SH-SY5Y (cell line): ENCODE results near the gene SMYD3.

ENCODE experiments used
- GATA2 ChIP-seq: IDR thresholded peaks from 2 replicates; pipeline ENCODE4 v1.6.1; 2011; ENCODE audit warnings: mild to moderate bottlenecking, low read depth, low read length
- GATA3 ChIP-seq: IDR thresholded peaks from 2 replicates; pipeline ENCODE4 v1.6.1; 2011; ENCODE audit warnings: low read depth, mild to moderate bottlenecking, low read length, moderate library complexity

Gene SMYD3

DNA sequence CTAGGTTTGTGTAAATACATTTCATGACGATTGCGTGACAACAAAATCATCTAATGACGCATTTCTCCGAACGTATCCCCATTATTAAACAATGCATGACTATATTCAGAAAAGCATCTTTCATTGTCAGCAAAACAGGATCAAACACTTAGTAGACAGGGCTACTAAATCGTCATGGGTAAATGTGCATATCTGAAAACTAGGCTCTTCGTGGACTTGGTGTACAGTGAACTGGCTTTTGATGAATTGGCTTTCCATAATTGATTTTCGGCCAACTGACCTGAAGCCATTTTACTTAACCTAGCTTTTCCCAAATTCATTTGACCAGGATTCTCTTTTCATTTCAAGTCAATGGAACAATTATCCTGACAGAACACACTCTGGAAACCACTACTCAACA, 665.0 kb downstream of the SMYD3 start:
- TF ChIP-seq GATA2 = no peak

GRCh38 chr1:245840971-245841370, 666.1 kb downstream of the SMYD3 start:
- TF ChIP-seq GATA3 = no peak
- no peak for TF ChIP-seq GATA2

- no peak for TF ChIP-seq GATA3
- no peak for TF ChIP-seq GATA2
Measured at GRCh38 chr1:245837718-245838117, 669.4 kb downstream of the SMYD3 start.

DNA sequence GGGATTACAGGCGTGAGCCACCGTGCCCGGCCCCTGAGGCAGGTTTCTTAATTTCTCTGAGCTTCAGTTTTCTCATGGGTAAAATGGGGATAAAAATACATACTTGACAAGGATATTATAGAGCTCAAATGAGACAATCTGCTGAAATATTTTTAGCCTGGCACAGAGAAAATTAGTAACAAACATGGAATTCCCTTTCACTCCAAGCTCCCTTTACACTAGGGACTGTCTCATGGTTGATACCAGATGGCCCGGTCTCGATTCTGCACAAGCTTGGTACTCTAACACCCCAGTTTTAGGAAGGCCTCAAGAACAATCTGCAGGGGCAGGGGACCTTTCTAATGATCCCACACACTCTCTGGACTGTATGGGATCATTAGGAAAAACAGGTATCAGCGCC, 671.7 kb downstream of the SMYD3 start:
- no peak for TF ChIP-seq GATA2
- TF ChIP-seq GATA3 = no peak

- no peak for TF ChIP-seq GATA2
- no peak for TF ChIP-seq GATA3
Measured at GRCh38 chr1:245834002-245834401, 673.1 kb downstream of the SMYD3 start.

DNA sequence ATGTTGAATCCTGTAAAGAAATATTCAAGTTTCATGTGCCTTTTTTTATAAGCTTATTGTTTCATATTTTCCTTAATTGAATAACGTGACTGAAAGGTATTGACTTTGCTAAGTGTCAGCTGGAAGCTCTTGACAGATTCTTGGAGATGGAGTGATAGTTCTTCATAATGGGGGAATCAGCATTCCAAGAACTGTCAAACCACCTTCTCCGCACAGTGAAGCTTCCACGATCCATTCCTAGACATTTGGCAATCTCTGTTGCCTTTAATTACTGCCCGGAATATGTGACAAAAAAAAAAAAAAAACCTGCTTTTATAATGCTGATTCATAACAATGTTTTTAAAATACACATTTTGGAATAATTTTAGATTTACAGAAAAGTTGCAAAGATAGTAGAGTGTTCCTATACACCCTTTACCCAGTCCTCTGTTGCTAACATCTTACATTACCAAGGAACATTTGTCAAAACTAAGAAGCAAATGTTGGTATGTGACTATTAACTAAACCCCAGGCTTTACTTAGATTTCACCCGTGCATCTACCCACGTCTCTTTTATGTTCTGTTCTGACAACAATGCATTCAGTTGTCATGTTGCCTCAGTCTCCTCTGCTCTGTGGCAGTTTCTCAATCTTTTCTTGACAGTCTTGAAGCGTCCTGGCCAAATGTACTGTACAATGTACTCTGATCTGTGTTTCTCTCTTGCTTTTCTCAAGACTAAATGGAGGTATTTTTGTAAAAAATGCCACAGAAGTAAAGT, 674.1 kb downstream of the SMYD3 start:
- TF ChIP-seq GATA2 (no peak), GATA3 (no peak)

DNA sequence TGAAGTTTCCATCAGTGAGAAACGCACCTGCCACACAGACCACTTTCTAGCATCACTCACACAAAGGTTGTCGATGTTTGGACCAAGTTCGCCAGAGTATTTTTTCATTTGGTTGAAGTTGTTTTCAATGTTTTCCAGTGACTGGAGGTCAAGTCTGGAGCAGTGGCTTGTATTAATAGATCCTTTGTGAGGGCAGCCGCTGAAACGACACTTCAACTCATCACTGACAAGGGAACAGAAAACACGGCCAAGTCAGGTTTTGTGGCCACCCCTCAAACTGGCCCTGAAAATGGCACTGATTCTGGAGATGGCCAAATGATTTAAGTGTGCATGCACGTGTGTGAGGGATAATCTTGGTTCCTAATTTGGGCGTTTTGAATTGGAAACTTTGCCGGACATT, 675.6 kb downstream of the SMYD3 start:
- no peak for TF ChIP-seq GATA3
- no peak for TF ChIP-seq GATA2

DNA sequence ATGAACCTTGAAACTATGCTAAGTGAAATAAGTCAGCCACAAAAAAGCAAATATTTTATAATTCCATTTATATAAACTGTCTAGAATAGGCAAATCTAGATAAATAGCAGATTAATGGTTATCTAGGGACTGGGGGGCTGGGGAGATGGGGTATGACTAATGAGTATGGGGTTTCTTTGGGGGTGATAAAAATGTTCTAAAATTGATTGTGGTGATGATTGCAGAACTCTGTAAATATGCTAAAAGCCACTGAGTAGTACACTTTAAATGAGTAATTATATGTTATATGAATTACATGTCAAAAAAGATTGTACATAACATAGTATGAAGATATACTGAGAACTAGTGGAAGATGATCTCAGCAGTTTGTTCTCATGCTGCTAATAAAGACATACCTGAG, 677.3 kb downstream of the SMYD3 start:
- TF ChIP-seq GATA3 = no peak
- no peak for TF ChIP-seq GATA2

DNA sequence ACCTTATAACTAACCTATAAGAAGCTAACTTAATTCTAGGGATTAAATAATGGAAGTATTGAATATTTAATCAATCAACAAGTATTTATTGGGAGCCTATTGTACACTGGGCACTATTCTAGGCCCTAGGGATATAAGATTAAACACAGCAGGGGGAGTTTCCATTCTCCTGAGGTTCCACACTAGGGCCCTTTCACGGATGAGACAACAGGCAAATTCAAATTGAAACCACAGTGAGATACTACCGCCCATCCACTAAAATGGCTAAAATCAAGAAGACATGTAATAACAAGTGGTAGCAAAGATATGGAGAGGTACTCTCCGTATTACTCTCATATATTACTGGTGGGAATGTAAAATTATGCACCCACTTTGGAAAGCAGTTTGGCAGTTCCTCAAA, 677.9 kb downstream of the SMYD3 start:
- TF ChIP-seq GATA3 (no peak), GATA2 (no peak)

- TF ChIP-seq GATA3 = no peak
- TF ChIP-seq GATA2 = no peak
Measured at GRCh38 chr1:245827301-245827700, 679.8 kb downstream of the SMYD3 start.

DNA sequence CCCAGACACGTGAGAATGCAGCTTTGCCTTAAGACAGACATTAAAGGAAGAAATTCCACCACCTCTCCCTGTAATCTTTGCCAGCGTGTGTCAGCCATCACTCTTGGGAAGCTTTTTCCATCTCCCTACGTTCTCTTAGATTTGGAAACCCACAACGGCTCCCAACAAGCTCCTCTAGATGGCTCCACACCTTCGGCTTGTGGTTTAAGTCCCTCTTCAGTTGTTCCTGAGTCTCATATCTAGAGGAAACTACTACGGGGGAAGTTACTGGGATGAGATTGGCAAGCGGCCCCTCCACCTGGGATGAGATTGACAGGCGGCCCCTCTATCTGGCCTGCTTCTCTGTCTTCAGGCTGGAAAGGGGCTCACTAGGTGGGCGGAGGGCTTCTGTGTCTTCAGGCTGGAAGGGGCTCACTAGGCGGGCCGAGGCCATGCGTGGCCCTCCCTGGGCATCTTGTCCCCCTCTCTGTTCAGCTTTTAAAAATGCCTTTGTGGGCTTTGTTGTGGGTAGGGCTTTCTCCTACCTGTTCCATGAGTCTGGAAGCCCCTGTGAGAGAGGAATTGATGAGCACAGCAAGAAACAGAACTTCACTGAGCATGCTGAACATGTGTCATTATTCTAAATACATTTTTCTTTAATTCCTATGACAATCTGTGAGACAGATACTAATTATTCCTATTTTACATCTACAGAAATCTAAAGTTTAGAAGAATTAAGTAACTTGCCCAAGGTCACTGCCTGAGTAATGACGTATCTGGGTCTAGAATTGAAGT, 681.8 kb downstream of the SMYD3 start:
- TF ChIP-seq GATA2 (no peak), GATA3 (no peak)

- TF ChIP-seq GATA2 (no peak), GATA3 (no peak)
Measured at GRCh38 chr1:245823408-245824147, 683.5 kb downstream of the SMYD3 start.

DNA sequence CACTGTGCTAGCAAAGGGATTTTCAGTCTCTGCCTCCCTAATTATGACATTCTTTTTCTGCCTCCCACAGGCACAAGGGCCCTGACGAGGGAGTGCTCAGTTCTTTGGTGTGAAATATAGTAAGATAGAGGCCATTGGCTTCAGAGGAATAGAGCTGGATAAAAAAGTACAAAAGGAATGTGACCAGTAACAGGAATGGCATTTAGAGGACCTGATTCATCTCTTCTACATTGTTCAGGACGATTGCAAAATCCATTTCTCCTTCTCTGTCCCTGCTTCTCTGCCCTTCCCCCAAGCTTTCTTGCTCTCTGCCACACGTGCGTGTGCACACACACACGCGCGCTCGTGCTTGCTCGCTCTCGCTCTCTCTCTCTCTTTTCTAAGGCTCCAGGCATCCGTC, 684.1 kb downstream of the SMYD3 start:
- TF ChIP-seq GATA3 (no peak), GATA2 (no peak)

GRCh38 chr1:245814651-245815050, 692.4 kb downstream of the SMYD3 start:
- TF ChIP-seq GATA3 = no peak
- no peak for TF ChIP-seq GATA2
